Erythroblast (primary cell): Measurements from ENCODE around the gene ZC3H12A.

Experiments
- GATA1 ChIP-seq: IDR thresholded peaks from 2 replicates; pipeline ENCODE4 v1.6.1; 2011; ENCODE audit warnings: low read depth, mild to moderate bottlenecking, control low read depth, low read length, moderate library complexity
- POLR2A ChIP-seq: IDR thresholded peaks from 2 replicates; pipeline ENCODE4 v1.6.1; 2011; ENCODE audit warnings: mild to moderate bottlenecking, low read length

DNA sequence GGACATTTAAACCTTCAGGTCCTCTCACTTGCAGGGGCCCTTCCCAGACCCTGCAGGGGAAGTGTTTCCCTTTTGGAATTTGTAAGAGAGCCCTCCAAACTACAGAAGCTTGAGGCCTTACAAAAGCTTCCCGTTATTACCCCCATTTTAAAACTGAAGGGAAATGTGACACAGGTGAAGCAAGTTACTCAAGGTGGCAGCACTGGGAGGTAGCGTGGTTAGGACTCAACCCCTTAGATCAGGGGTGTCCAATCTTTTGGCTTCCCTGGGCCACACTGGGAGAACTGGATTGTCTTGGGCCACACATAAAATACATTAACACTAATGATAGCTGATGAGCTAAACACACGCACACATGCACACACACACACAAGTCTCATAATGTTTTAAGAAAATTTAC, 15.8 kb upstream of the ZC3H12A start:
- TF ChIP-seq GATA1 = no peak
- TF ChIP-seq POLR2A = no peak
